GM19328 (cell line): ENCODE data around the gene GRIP1.
A peak's percentile ranks its signal among the peaks of the same experiment; 100 is the strongest.

Experiments used
- ATAC-seq: cut with Tn5 transposase; IDR thresholded peaks from one replicate; pipeline ENCODE4 v1.9.1; 2021; ENCODE audit warnings: mild to moderate bottlenecking, moderate library complexity; ENCODE audit not compliant: unreplicated experiment

Gene GRIP1

GRCh38 chr12:66461331-66461730 is 217.5 kb downstream of the GRIP1 start:
- no peak for ATAC-seq

- no peak for ATAC-seq
Observed at GRCh38 chr12:66459944-66460482, 218.9 kb downstream of the GRIP1 start.

GRCh38 chr12:66456612-66457011 is 222.3 kb downstream of the GRIP1 start:
- ATAC-seq, result no peak

GRCh38 chr12:66453844-66454243 is 225.0 kb downstream of the GRIP1 start:
- ATAC-seq, result peak; percentile 52

GRCh38 chr12:66453120-66453519 is 225.8 kb downstream of the GRIP1 start:
- ATAC-seq, result no peak

GRCh38 chr12:66449531-66449930 is 229.3 kb downstream of the GRIP1 start:
- no peak for ATAC-seq

GRCh38 chr12:66447643-66448042 is 231.2 kb downstream of the GRIP1 start:
- ATAC-seq, result no peak

GRCh38 chr12:66446276-66446675 is 232.6 kb downstream of the GRIP1 start:
- ATAC-seq, result no peak

- ATAC-seq, result no peak
Observed at GRCh38 chr12:66441905-66442559, 236.8 kb downstream of the GRIP1 start.

- no peak for ATAC-seq
Observed at GRCh38 chr12:66438601-66439000, 240.3 kb downstream of the GRIP1 start.

GRCh38 chr12:66430106-66430505 is 248.8 kb downstream of the GRIP1 start:
- ATAC-seq, result no peak

- ATAC-seq, result no peak
Observed at GRCh38 chr12:66428870-66429269, 250.0 kb downstream of the GRIP1 start.

GRCh38 chr12:66428261-66428660 is 250.6 kb downstream of the GRIP1 start:
- no peak for ATAC-seq

- ATAC-seq, result no peak
Observed at GRCh38 chr12:66426696-66427095, 252.2 kb downstream of the GRIP1 start.

GRCh38 chr12:66423266-66423665 is 255.6 kb downstream of the GRIP1 start:
- no peak for ATAC-seq

- no peak for ATAC-seq
Observed at GRCh38 chr12:66418908-66419307, 260.0 kb downstream of the GRIP1 start.

GRCh38 chr12:66417217-66417616 is 261.7 kb downstream of the GRIP1 start:
- ATAC-seq, result no peak

- no peak for ATAC-seq
Observed at GRCh38 chr12:66409195-66409871, 269.5 kb downstream of the GRIP1 start.

- ATAC-seq, result no peak
Observed at GRCh38 chr12:66405395-66405794, 273.5 kb downstream of the GRIP1 start.

GRCh38 chr12:66403746-66404145 is 275.1 kb downstream of the GRIP1 start:
- peak; percentile 81 for ATAC-seq

GRCh38 chr12:66399911-66400306 is 279.0 kb downstream of the GRIP1 start:
- no peak for ATAC-seq
